HCT116 (cell line): ENCODE results near the gene SKAP1. TPM values are rescaled to one million over a fixed set of nuclear protein-coding genes. Genes with fewer than 3 reads are reported as not detected.

Experiments used
- ATAC-seq: fragments of 200-7000 bp; cut with Tn5 transposase; 2 replicates; pipeline ENCODE4 v1.9.1; 2020; ENCODE audit warnings: mild to moderate bottlenecking, moderate library complexity
- BruUV-seq: library from RNA; stranded (reverse); fragments of 400-500 nt; replicated peaks from 2 replicates; lab custom pipeline; 2021; lab: Mats Ljungman, UMichigan
- CTCF ChIA-PET: fragments of 300-600 bp; sonication (Branson Sonifier 250); formaldehyde crosslinking; loops from one replicate; lab custom pipeline; 2021; ENCODE audit warnings: antibody characterized with exemption; lab: Charles Lee
- POLR2A ChIA-PET: fragments of 300-600, 350-600 bp; sonication (Branson Sonifier 250); formaldehyde crosslinking; loops from one replicate; lab custom pipeline; 2021; ENCODE audit warnings: antibody characterized with exemption; lab: Charles Lee
- RAD21 ChIA-PET, 2 experiments: fragments of 300-600 bp; sonication (Branson Sonifier 250); formaldehyde crosslinking; loops; one replicate each; lab custom pipeline; 2023; ENCODE audit warnings: low total read pairs in 2 of 2; ENCODE audit not compliant: uncharacterized antibody in 2 of 2, unreplicated experiment in 2 of 2, low non-redundant PET in 1 of 2; lab: Charles Lee
- DNase-seq: peaks from one replicate; pipeline ENCODE4 v3.0.0-alpha.2; 2010; ENCODE audit warnings: low read depth, low spot score
- H2AFZ ChIP-seq: fragments of 200-600 bp; shearing (Covaris generic), sonication (generic); 2 replicates; pipeline ENCODE4 v1.6.1; 2017; ENCODE audit warnings: low read depth, mixed run types, mixed read lengths, antibody characterized with exemption, low read length; ENCODE audit not compliant: poor library complexity, severe bottlenecking
- H3K27ac ChIP-seq: 2 replicates; pipeline ENCODE4 v1.5.1; 2012; ENCODE audit warnings: low read depth, low read length
- H3K27me3 ChIP-seq: fragments of 200-600 bp; sonication (generic); 2 replicates; pipeline ENCODE4 v1.6.1; 2016; ENCODE audit warnings: mixed run types, low read length, mixed read lengths; ENCODE audit not compliant: insufficient read depth
- H3K36me3 ChIP-seq, 2 experiments: fragments of 200-500 bp in 1 of 2; fragments of 200-600 bp in 1 of 2; sonication (Bioruptor generic) in 1 of 2; sonication (generic) in 1 of 2; 2 replicates each; pipeline versions ENCODE4 v1.5.1 to v1.6.1; 2014 to 2016; ENCODE audit warnings: low read length in 2 of 2, inconsistent platforms in 1 of 2, mixed read lengths in 1 of 2, mixed run types in 1 of 2; ENCODE audit not compliant: insufficient read depth in 2 of 2, control insufficient read depth in 1 of 2
- H3K4me1 ChIP-seq, 2 experiments: fragments of 200-600 bp in 1 of 2; sonication (generic) in 1 of 2; 2 replicates each; pipeline versions ENCODE4 v1.5.1 to v1.6.1; 2012 to 2017; ENCODE audit warnings: low read length in 2 of 2, inconsistent platforms in 1 of 2, mild to moderate bottlenecking in 1 of 2, mixed read lengths in 1 of 2, mixed run types in 1 of 2, moderate library complexity in 1 of 2; ENCODE audit not compliant: insufficient read depth in 2 of 2, control insufficient read depth in 1 of 2
- H3K4me2 ChIP-seq: fragments of 200-600 bp; sonication (generic); 2 replicates; pipeline ENCODE4 v1.6.1; 2017; ENCODE audit warnings: mixed run types, low read length, mixed read lengths
- H3K4me3 ChIP-seq, 2 experiments: fragments of 200-600 bp in 1 of 2; sonication (generic) in 1 of 2; replicated peaks in 1 of 2; 2 replicates each; pipeline ENCODE4 v1.5.1; 2011 to 2016; ENCODE audit warnings: low read length in 2 of 2, control low read depth in 1 of 2, low read depth in 1 of 2, mild to moderate bottlenecking in 1 of 2, mixed read lengths in 1 of 2, mixed run types in 1 of 2
- H3K79me2 ChIP-seq: fragments of 200-600 bp; sonication (generic); 2 replicates; pipeline ENCODE4 v1.6.1; 2017; ENCODE audit warnings: mild to moderate bottlenecking, mixed run types, low read length, moderate library complexity, mixed read lengths; ENCODE audit not compliant: insufficient read depth
- H3K9ac ChIP-seq: fragments of 200-600 bp; sonication (generic); 2 replicates; pipeline ENCODE4 v1.6.1; 2016; ENCODE audit warnings: low read length, mixed read lengths
- H3K9me2 ChIP-seq: fragments of 200-600 bp; sonication (generic), shearing (Covaris generic); 2 replicates; pipeline ENCODE4 v1.6.1; 2017; ENCODE audit warnings: mixed run types, mild to moderate bottlenecking, moderate library complexity; ENCODE audit not compliant: insufficient read depth
- H3K9me3 ChIP-seq, 2 experiments: fragments of 200-500 bp in 1 of 2; fragments of 200-600 bp in 1 of 2; sonication (Bioruptor generic) in 1 of 2; sonication (generic) in 1 of 2; 2 replicates each; pipeline ENCODE4 v1.6.1; 2014 to 2017; ENCODE audit warnings: low read length in 2 of 2, mixed read lengths in 2 of 2, inconsistent platforms in 1 of 2, low read depth in 1 of 2, mild to moderate bottlenecking in 1 of 2, mixed run types in 1 of 2, moderate library complexity in 1 of 2; ENCODE audit not compliant: control insufficient read depth in 1 of 2, insufficient read depth in 1 of 2
- H4K20me1 ChIP-seq: fragments of 200-600 bp; sonication (generic), shearing (Covaris generic); 2 replicates; pipeline ENCODE4 v1.6.1; 2017; ENCODE audit warnings: mixed run types, mild to moderate bottlenecking, moderate library complexity; ENCODE audit not compliant: insufficient read depth
- CBX3 ChIP-seq: IDR thresholded peaks from 2 replicates; pipeline ENCODE4 v1.6.1; 2012; ENCODE audit warnings: low read depth
- EZH2phosphoT487 ChIP-seq: fragments of 200-600 bp; IDR thresholded peaks from 2 replicates; pipeline ENCODE4 v1.6.1; 2018; ENCODE audit warnings: antibody characterized with exemption, borderline replicate concordance
- JUND ChIP-seq: IDR thresholded peaks from 2 replicates; pipeline ENCODE4 v1.6.1; 2012
- POLR2AphosphoS5 ChIP-seq: IDR thresholded peaks from 2 replicates; pipeline ENCODE4 v1.6.1; 2011; ENCODE audit warnings: mild to moderate bottlenecking, low read depth, low read length, moderate library complexity
- RAD21 ChIP-seq: IDR thresholded peaks from 2 replicates; pipeline ENCODE4 v1.6.1; 2012; ENCODE audit warnings: low read depth, mild to moderate bottlenecking
- TCF7L2 ChIP-seq: IDR thresholded peaks from 2 replicates; pipeline ENCODE4 v1.7.0; 2011; ENCODE audit warnings: borderline replicate concordance, inconsistent platforms; ENCODE audit not compliant: insufficient read depth, insufficient read length; ENCODE audit errors: extremely low read depth
- ZFX ChIP-seq: fragments of 450-650 bp; IDR thresholded peaks from 2 replicates; pipeline ENCODE4 v1.6.1; 2017
- intact Hi-C: fragments of 100-400 bp; cut with micrococcal nuclease; formaldehyde crosslinking; loops from 2 replicates; pipeline ENCODE4 v1.10.0; 2022
- total RNA-seq: library from RNA; stranded (reverse); gene quantifications from one replicate; pipeline ENCODE4 v1.2.1, GENCODE V29; 2021; ENCODE audit not compliant: unreplicated experiment
- TF ChIP-seq, protein P1 (sequence below): IDR thresholded peaks from 2 replicates; pipeline ENCODE4 v1.6.1; 2012
- TF ChIP-seq, protein P2 (sequence below), 3 experiments: fragments of 200-600 bp in 1 of 3; sonication (generic) in 1 of 3; IDR thresholded peaks in 2 of 3; conservative IDR thresholded peaks in 1 of 3; 2 replicates each; pipeline ENCODE4 v1.5.1; 2012 to 2017; ENCODE audit warnings: low read depth in 2 of 3, low read length in 2 of 3, antibody characterized with exemption in 1 of 3, borderline replicate concordance in 1 of 3, control low read depth in 1 of 3, mild to moderate bottlenecking in 1 of 3, mixed read lengths in 1 of 3, mixed run types in 1 of 3, moderate library complexity in 1 of 3; ENCODE audit not compliant: insufficient read depth in 1 of 3

The SKAP1 gene
- total RNA-seq, 1 experiment from 2014 or later, result 12.4 TPM

DNA sequence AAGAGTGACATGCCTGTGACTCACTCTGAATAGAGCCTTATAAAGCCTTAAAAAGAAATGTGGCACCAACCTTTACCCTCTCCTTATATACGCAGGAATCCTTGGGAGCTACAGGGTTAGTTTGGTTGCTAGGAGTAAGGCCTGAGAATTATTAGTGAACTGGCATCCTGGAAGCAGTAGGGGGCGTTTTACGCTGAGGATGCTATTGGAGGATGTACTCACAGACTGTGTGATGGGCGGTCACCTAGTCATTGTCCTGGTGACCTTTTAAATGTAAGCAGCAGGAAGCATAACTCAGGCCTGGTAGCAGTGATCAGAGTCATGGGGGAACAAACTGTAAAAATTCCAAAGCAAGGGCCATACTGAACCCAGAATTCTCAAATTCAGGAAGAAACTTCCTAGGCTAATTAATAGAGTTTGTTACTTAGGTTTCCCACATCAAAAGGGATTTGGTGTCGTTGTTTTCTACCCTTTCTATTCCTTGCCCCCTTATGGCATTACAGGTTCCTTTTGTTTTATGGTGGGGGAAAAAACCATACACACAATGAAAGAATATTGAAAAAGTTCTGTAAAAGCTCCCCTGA lies 168.6 kb downstream of the SKAP1 start (continued):
- 0 out of 2 replicates have a peak, but pooled peaks have one; percentile 21 for TF ChIP-seq POLR2AphosphoS5

DNA sequence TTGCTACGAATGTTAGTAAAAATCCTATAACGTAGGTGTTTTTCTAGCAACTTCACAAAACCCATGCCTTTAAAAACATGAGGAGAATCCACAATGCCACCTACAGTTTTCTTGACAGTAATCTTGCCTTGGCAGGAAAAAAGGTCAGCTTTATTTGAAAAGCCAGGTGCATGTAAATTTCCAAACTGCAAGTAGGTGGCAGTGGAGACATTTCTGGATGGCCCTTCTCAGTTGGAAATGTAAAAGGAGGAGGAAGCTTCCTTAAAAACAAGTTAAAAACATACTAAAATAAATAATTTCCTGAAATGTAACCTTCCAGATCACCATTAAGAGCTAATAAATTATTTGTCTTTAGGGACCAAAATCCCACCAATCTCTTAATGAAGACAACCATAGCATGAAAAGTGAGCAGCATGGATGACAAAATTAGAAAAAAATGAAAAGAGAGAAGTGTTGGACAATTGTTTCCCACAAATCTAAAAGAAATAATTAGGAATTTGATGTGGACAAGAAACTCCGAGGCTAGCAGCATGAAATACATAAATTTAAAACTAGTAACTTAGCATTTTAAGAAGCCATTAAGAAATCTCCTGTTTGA lies 170.2 kb downstream of the SKAP1 start:
- H3K9me2 ChIP-seq, result no peaks in the 10 kb centered on the region
- intact Hi-C loops, result loop anchor here (1.0 to 2.0 kb wide), 3 partner anchors 44 to 359 kb away; no protein-coding TSS in a partner anchor
- no peaks in the 10 kb centered on the region for H4K20me1 ChIP-seq
- no TSS peak for BruUV-seq
- TF ChIP-seq RAD21 (peak; percentile 94), JUND (no peak), CBX3 (no peak), ZFX (no peak), EZH2phosphoT487 (no peak), TCF7L2 (no peak)
- TF ChIP-seq, protein P1, sequence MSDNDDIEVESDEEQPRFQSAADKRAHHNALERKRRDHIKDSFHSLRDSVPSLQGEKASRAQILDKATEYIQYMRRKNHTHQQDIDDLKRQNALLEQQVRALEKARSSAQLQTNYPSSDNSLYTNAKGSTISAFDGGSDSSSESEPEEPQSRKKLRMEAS, result peak; percentile 25; the same call in 1 of the 2 replicates
- TF ChIP-seq, protein P2, sequence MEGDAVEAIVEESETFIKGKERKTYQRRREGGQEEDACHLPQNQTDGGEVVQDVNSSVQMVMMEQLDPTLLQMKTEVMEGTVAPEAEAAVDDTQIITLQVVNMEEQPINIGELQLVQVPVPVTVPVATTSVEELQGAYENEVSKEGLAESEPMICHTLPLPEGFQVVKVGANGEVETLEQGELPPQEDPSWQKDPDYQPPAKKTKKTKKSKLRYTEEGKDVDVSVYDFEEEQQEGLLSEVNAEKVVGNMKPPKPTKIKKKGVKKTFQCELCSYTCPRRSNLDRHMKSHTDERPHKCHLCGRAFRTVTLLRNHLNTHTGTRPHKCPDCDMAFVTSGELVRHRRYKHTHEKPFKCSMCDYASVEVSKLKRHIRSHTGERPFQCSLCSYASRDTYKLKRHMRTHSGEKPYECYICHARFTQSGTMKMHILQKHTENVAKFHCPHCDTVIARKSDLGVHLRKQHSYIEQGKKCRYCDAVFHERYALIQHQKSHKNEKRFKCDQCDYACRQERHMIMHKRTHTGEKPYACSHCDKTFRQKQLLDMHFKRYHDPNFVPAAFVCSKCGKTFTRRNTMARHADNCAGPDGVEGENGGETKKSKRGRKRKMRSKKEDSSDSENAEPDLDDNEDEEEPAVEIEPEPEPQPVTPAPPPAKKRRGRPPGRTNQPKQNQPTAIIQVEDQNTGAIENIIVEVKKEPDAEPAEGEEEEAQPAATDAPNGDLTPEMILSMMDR (IDR thresholded peaks at IDR 0.05 in 2 of 3, conservative IDR thresholded peaks at IDR 0.05 in 1 of 3; ENCODE audit: borderline replicate concordance in 1 of 3, insufficient read depth in 1 of 3, low read depth in 2 of 3, low read length in 2 of 3), result peak; percentile 84 to 98 (median 91)
- TF ChIP-seq, all 23 proteins: peak for 3
- Histone ChIP-seq H3K27ac (no peak overlapping the region), H3K27me3 (no peaks in the 10 kb centered on the region), H3K4me2 (peak overlapping the region; percentile 18; the same call in 1 of the 2 replicates), H3K9me3 (no peaks in the 10 kb centered on the region), H3K4me1 (peaks cover 12 to 55% of the 10 kb centered on the region in 2 experiments), H3K79me2 (no peaks in the 10 kb centered on the region), H3K36me3 (no peaks in the 10 kb centered on the region), H2AFZ (peak overlapping the region; percentile 82), H3K9ac (no peak overlapping the region), H3K4me3 (no peak overlapping the region)
- CTCF ChIA-PET, result interaction anchor here (0.6 to 9.0 kb wide), 28 partner anchors 15 to 366 kb away, joined by 3 to 336 read pairs (median 4); partner anchors contain the start of genes HOXB8 and HOXB9
- DNase-seq, result no peak
- POLR2A ChIA-PET, result interaction anchor here (1.2 kb wide), 1 partner anchor 14 kb away, joined by 3 read pairs; no protein-coding TSS in a partner anchor
- RAD21 ChIA-PET, result interaction anchor here (0.6 to 1.9 kb wide), 6 partner anchors 28 to 329 kb away, joined by 3 to 9 read pairs (median 3); no protein-coding TSS in a partner anchor
- peak; percentile 59 for ATAC-seq
